Glomerular visceral epithelial cell (primary cell): ENCODE data around the gene MT1B.
A peak's percentile ranks its signal among the peaks of the same experiment; 100 is the strongest.
"Not testable (repeated sequence)": the region's sequence is repeated elsewhere in the genome, so short reads cannot be mapped to it uniquely, and the experiment has no call there.

Experiments
- DNase-seq: peaks from one replicate; pipeline ENCODE4 v3.0.0-alpha.2; 2016; ENCODE audit errors: extremely low spot score

Gene MT1B

GRCh38 chr16:56637814-56638750 is 13.6 kb upstream of the MT1B start, which contains the start of gene MT1A:
Gene MT1A, plus strand, starts transcription at chr16:56638666. Its CDS starts 73 bp downstream, at chr16:56638739.
- DNase-seq: no peak

- DNase-seq: no peak
Observed at GRCh38 chr16:56639045-56639444, 12.6 kb upstream of the MT1B start.

- no peak for DNase-seq
Observed at GRCh38 chr16:56640076-56640475, 11.6 kb upstream of the MT1B start.

GRCh38 chr16:56641166-56641565 is 10.5 kb upstream of the MT1B start:
- no peak for DNase-seq

- DNase-seq: peak; percentile 53
Observed at GRCh38 chr16:56643080-56643778, 8.5 kb upstream of the MT1B start.

DNA sequence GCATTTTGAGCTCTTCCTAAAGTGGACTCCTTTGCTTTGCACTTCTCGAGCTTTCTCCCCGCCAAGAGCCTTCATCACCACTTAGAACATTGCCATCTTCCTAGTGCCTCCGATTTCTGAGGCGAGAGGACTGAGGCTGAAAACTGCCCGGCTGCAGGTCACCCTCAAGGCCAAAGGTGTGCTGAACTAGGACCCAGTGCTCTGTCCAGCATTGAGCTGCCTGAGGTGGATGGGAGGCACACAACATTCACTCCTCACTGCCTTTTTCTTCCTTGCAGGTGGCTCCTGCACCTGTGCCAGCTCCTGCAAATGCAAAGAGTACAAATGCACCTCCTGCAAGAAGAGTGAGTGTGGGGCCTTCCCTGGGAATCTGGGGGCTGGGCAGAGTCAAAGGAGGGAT is 7.9 kb upstream of the MT1B start:
- no peak for DNase-seq

DNA sequence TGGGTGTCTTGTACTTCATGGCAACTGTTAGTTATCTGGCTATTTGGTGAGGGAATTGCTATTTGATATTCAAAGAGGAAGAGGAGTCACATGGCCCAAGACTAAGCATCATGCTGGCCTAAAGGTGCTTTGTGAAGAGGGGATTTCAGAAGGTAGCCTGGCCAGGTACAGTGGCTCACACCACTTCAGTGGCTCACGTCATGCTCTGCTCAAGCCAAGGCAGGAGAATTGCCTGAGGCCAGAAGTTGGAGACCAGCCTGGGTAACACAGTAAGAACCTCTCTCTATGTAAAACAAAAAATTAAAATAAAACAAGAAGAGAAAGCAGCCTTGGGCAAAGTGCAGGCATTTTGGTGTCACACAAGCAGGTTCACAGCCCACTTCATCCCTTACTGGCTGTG is 6.4 kb upstream of the MT1B start:
- DNase-seq: no peak

GRCh38 chr16:56645838-56646237 is 5.8 kb upstream of the MT1B start:
- DNase-seq: no peak

- DNase-seq: no peak
Observed at GRCh38 chr16:56647641-56648431, 3.9 kb upstream of the MT1B start.

DNA sequence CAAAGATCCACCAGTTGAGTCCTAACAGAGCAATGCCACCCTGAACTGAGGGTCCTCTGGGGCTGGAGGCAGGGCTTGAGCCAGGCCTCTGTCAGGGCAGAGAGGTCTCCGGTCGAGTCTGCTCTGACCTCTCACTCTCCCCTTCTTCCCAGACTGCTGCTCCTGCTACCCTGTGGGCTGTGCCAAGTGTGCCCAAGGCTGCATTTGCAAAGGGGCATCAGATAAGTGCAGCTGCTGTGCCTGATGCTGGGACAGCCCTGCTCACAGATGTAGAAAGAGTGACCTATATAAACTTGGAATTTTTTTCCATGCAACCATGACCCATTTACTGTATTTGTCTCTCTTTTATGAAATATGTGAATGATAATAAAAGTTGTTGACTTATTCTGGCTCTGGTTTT is 2.4 kb upstream of the MT1B start:
- DNase-seq: no peak

- no peak for DNase-seq
Observed at GRCh38 chr16:56649820-56650219, 1.9 kb upstream of the MT1B start.

DNA sequence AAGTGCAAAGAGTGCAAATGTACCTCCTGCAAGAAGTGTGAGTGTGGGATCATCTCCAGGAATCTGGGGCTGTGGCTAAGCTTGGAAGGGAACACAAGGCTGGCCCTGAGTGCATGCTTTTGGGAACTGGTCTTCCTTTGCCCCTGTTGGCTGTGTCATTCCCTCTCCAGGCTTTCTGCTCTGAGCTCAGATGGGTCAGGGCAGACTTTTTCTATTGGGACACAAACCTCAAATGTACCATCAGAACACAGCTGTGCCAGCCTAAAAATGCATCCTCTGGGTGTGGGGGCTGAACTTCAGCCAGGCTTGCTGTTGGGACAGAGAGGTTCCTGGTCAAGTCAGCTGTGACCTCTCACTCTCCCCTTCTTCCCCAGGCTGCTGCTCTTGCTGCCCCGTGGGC is 914 bp downstream of the MT1B start:
- no peak for DNase-seq

DNA sequence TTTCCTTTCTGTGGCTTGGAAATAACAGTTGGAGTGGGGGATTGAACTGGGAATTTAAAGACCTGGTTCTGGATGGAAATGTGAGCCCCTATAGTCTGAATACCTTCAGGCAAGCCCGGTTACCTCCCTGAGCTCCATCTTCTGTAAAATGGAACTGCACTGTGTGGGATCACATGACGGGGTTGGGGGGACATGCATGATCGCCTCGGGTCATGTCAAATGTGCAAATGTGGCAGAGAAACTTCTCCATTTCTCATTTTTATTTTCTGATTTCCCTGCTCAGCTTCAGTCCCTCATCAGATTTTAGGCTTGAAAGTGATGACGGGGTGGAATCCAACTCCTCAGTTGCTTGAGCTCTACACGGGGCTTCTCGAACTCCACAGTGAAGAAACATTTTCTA is 1.5 kb downstream of the MT1B start:
- no peak for DNase-seq

DNA sequence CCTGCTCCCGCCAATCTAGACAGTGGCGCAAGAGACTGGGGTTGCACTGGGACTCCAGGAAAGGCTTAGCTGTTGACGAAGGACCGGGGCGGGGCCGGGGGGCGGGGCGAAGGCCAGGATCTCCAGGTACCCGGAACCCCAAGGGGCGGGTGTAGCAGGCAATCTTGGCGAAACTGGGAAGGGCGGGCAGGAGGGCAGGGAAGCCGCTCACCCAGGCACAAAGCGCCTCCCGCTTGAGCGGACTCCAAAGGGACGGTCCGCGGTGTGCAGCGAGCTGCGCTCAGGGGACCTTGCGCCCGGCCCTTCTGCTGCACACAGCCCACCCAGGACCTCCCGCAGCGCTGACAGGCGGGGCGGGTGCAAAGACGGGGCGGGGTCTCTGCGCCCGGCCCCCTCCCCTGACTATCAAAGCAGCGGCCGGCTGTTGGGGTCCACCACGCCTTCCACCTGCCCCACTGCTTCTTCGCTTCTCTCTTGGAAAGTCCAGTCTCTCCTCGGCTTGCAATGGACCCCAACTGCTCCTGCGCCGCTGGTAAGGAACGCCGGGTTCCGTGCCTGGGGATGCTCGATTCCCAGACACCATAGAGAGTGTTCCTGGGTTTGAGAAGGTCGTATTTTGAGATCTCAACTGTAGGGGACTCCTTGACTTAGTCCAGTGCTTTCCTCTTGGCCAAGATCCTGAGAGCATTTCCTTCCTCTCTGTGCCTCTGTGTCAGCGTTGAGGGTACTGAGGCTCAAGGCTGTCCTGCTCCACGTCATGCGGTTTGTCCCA is 6.1 kb downstream of the MT1B start, which contains the start of gene MT1F:
MT1F (plus strand) TSS at position 405 of the 772 bp plus-strand sequence; CDS start at position 505, 100 bp downstream.
- peak; percentile 83 for DNase-seq

DNA sequence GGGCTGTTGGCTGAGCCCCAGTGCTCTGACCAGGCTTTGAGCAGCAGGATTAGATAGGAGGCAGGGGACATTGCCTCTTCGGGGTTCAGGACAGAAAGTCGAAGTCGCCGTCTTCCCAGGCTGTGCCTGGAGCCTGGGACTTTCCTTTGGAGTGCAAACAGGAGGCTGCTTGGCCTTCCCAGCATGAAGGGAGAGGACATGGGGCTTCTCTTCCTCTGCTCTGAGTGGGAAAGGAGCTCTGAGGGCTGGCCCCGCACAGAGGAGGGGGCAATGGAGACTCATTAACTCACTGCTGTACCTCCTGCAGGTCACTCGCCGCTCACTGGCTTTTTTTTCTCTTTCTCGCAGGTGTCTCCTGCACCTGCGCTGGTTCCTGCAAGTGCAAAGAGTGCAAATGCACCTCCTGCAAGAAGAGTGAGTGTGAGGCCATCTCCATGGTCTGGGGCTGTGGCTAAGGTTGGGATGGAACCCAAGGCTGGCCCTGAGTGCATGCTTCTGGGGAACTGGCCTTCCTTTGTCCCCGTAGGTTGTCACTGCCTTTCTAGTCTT is 6.7 kb downstream of the MT1B start:
- DNase-seq: no peak

DNA sequence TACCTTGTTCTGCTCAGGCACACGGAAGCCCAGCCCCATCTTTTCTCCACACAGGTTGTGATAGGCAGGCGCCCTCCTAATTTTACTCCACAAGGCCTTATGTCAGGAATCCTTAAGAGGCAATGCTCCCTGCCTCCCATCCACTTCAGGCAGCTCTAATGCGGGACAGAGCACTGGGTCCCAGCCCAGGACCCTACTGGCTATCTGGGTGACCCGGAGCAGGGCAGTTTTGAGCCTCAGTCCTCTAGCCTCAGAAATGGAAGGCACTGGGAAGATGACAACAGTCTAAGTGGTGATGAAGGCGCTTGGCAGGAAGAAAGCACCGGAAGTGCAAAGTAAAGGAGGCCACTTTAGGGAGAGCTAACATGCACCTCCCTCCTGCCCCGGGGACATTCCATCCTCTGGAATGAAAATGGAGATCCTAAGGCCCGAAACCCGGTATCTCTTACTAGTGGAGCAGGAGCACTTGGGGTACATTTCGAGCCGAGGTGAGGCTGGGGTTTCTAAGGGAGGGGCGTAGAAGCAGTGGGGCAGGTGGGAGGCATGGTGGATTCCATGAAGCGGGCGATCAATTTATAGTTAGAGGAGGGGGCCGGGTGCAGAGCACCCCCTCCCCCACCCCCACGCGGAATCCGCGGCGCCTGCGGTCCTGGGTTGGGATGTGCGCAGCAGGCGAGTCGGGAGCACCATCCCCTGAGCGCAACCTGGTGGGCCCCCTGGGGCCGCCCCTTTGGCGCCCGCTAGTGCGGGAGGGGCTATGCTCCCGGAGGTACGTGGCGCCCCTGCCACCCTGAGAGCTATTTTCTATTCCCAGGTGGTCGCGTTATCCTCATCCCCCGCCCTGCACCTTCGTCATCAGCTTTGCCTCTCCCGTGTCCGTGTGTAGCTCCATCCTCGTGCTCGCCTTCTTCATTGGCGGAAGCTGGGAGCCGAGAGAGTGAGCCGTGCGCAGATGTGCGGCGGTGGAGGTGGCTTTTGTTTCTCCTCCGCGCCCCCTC is 11.0 kb downstream of the MT1B start:
- DNase-seq: no peak

DNA sequence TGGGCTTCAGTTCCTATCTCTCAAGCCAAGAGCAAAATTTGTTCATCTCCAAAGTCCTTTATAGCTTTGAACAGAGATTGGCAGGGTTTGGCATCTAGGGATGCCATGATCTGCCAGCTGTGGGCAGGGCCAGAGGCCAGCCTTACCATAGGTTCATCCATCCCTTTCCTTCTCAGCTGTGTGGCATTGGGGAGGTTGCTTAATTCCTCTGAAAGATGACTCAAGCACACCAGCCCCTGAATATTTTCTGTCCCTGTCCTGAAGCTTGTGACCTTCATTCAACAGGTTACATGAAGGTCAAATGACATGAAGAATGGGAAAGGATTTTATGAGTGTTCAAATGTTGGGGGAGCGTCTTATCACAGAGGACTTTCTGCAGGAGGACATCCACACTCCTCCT is 12.8 kb downstream of the MT1B start:
- DNase-seq: no peak

DNA sequence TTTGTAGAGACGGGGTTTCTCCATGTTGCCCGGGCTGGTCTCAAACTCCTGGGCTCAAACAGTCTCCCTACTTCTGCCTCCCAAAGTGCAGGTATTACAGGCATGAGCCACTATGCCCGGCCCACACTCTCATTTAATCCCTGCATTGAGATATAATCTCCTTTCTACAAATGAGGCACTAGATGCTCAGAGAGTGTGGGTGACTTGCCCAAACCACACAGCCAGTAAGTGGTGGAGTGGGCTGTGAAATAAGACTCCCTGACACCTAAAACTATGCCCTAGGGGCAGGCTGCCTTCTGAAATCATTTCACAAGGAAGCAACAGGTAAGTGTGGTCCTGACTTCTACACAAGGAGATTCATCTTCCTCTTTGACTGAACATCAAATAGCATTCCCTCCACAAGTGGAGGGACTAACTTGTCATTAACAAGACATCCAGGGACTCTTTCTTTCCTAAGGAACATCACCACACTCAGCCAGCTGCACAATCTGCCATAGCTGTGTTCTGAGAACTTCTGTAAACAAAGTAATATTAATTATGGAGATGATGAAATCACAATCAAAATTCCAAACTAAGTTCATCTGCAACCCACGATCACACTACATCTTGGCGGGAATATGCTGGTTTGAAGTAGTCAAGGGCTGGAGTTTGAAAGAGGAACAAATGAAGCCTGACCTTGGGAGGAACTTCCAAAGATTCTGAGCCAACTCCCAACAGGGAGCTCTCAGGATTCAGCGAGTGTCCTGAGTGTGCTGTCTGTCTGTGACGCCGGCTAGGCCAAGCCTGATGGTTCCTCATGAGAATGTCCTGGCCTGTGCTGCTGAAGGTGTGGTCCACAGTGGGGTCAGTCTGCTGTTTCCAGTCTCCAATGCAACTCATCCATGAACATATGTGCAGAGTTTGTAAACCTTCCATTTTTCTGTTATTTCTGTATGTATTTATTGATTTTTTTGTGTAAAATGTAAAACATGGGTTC is 13.9 kb downstream of the MT1B start:
- not testable (repeated sequence) for DNase-seq
